Calu3 (cell line): ENCODE data around the gene GDPD3. TPM values are rescaled to one million over a fixed set of nuclear protein-coding genes. Genes with fewer than 3 reads are reported as not detected.
A peak's percentile ranks its signal among the peaks of the same experiment; 100 is the strongest.

Experiments used
- BruUV-seq: library from RNA; stranded (reverse); fragments of 400-500 nt; replicated peaks from 2 replicates; lab custom pipeline; 2021; lab: Mats Ljungman, UMichigan
- CTCF ChIA-PET: fragments of 300-600 bp; sonication (Branson Sonifier 250); formaldehyde crosslinking; loops from one replicate; lab custom pipeline; 2022; ENCODE audit warnings: antibody characterized with exemption; lab: Charles Lee
- DNase-seq: peaks from one replicate; pipeline ENCODE4 v3.0.0; 2022
- H3K27ac Mint-ChIP-seq: one replicate; pipeline ENCODE4 v1.8.0; 2022; ENCODE audit warnings: mixed read lengths; ENCODE audit not compliant: unreplicated experiment
- H3K27me3 Mint-ChIP-seq: one replicate; pipeline ENCODE4 v1.8.0; 2022; ENCODE audit warnings: mixed read lengths; ENCODE audit not compliant: unreplicated experiment
- H3K36me3 Mint-ChIP-seq: one replicate; pipeline ENCODE4 v1.8.0; 2022; ENCODE audit warnings: mild to moderate bottlenecking, moderate library complexity, mixed read lengths; ENCODE audit not compliant: insufficient read depth, unreplicated experiment
- H3K4me1 Mint-ChIP-seq: one replicate; pipeline ENCODE4 v1.8.0; 2022; ENCODE audit warnings: mild to moderate bottlenecking, low read depth, mixed read lengths; ENCODE audit not compliant: unreplicated experiment
- H3K4me3 Mint-ChIP-seq: one replicate; pipeline ENCODE4 v1.8.0; 2022; ENCODE audit warnings: mild to moderate bottlenecking, low read depth, moderate library complexity, mixed read lengths; ENCODE audit not compliant: unreplicated experiment
- H3K9me3 Mint-ChIP-seq: one replicate; pipeline ENCODE4 v1.8.0; 2022; ENCODE audit warnings: low read depth, mixed read lengths; ENCODE audit not compliant: unreplicated experiment
- intact Hi-C: fragments of 100-400 bp; cut with micrococcal nuclease; formaldehyde crosslinking; loops from one replicate; pipeline ENCODE4 v1.10.0; 2022; ENCODE audit not compliant: unreplicated experiment
- total RNA-seq: library from RNA; stranded (reverse); gene quantifications from 2 replicates; pipeline ENCODE4 v1.2.3, GENCODE V29; 2022
- TF ChIP-seq, protein P1 (sequence below): fragments of 200-600 bp; IDR thresholded peaks from one replicate; pipeline ENCODE4 v1.8.0; 2022; ENCODE audit warnings: antibody characterized with exemption; ENCODE audit not compliant: unreplicated experiment

GDPD3 gene
- total RNA-seq, 1 experiment from 2014 or later, result 7.8 TPM

DNA sequence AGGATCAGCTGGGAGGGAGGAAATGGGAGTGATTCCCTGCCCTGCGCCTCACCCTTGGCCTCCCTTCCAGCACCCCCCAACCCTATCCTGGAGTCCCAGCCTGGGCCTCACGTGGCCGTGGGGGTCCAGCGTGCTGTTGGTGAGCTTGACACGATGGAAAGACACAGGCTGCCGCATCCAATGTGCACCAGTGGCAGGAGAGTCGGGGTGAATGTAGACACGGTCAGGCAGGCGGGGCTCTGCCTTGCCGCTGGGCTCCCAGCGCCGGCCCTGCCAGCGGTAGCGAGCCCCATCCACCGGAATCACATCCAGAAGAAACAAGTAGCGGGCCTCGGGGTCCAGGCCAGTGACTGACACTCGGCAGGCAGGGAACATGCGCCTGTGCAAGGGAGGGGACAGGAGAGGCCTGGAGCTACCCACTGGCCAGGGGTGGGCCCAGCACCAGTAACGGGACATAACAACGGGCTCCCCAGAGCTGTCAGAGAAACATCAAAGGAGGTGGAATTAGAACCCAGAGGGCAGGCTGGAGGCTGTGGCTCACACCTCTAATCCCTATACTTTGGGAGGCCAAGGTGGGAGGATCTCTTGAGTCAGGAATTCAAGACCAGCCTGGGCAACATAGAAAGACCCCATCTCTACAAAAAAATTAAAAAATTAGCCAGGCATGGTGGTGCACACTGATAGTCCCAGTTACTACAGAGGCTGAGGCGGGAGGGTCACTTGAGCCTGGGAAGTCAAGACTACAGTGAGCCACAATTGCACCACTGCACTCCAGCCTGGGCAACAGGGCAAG is 24.3 kb downstream of the GDPD3 start:
- Mint-ChIP-seq H3K36me3 (peaks cover 65% of the 10 kb centered on the region), H3K4me3 (no peak overlapping the region)

DNA sequence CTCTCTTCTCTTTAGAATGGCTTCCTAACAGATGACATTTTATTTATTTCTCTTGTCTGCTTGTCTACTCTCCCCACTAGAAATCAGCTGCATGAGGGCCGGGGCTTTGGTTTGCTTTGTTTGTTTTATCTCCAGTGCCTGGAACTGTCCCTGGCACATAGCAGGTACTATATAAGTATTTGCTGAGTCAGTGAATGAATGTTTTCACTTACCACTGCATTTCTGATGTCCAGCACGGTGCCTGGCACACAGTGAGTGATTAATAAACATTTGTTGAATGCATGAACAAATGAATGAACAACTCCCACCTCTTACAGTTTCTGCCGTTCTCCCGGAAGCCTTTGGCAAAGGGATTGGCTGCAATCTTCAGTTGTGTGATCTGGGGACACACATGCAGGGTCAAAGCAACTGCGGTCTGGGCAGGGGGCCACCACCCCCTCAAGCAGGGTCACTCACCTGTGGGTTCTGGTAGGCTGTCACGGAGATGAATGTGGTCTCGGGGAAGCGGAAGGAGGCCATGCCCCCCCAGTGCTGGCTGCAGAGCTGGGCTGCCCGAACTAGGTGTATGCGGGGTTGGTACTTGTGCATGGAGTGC is 25.0 kb downstream of the GDPD3 start:
- intact Hi-C loops, result no loop called here
- TF ChIP-seq, protein P1, sequence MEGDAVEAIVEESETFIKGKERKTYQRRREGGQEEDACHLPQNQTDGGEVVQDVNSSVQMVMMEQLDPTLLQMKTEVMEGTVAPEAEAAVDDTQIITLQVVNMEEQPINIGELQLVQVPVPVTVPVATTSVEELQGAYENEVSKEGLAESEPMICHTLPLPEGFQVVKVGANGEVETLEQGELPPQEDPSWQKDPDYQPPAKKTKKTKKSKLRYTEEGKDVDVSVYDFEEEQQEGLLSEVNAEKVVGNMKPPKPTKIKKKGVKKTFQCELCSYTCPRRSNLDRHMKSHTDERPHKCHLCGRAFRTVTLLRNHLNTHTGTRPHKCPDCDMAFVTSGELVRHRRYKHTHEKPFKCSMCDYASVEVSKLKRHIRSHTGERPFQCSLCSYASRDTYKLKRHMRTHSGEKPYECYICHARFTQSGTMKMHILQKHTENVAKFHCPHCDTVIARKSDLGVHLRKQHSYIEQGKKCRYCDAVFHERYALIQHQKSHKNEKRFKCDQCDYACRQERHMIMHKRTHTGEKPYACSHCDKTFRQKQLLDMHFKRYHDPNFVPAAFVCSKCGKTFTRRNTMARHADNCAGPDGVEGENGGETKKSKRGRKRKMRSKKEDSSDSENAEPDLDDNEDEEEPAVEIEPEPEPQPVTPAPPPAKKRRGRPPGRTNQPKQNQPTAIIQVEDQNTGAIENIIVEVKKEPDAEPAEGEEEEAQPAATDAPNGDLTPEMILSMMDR, result no peak
- BruUV-seq, result no TSS peak
- H3K9me3 Mint-ChIP-seq, result no peaks in the 10 kb centered on the region
- H3K4me3 Mint-ChIP-seq, result no peak overlapping the region
- peaks cover 47% of the 10 kb centered on the region for H3K4me1 Mint-ChIP-seq
- H3K27me3 Mint-ChIP-seq, result no peaks in the 10 kb centered on the region
- DNase-seq, result no peak
- CTCF ChIA-PET, result no interaction called here
- peak overlapping the region; percentile 67 for H3K27ac Mint-ChIP-seq
- H3K36me3 Mint-ChIP-seq, result peaks cover 68% of the 10 kb centered on the region

More for the DNA sequence above, 24.3 kb downstream of the GDPD3 start:
- CTCF ChIA-PET, result interaction anchor here (1.7 kb wide), 1 partner anchor 23 kb away, joined by 6 read pairs; no protein-coding TSS in a partner anchor
- BruUV-seq, result no TSS peak
- Mint-ChIP-seq H3K27ac (peak overlapping the region; percentile 67), H3K27me3 (no peaks in the 10 kb centered on the region), H3K4me1 (peaks cover 48% of the 10 kb centered on the region), H3K9me3 (no peaks in the 10 kb centered on the region)
- intact Hi-C loops, result no loop called here
- DNase-seq, result no peak
- TF ChIP-seq, protein P1, result no peak

DNA sequence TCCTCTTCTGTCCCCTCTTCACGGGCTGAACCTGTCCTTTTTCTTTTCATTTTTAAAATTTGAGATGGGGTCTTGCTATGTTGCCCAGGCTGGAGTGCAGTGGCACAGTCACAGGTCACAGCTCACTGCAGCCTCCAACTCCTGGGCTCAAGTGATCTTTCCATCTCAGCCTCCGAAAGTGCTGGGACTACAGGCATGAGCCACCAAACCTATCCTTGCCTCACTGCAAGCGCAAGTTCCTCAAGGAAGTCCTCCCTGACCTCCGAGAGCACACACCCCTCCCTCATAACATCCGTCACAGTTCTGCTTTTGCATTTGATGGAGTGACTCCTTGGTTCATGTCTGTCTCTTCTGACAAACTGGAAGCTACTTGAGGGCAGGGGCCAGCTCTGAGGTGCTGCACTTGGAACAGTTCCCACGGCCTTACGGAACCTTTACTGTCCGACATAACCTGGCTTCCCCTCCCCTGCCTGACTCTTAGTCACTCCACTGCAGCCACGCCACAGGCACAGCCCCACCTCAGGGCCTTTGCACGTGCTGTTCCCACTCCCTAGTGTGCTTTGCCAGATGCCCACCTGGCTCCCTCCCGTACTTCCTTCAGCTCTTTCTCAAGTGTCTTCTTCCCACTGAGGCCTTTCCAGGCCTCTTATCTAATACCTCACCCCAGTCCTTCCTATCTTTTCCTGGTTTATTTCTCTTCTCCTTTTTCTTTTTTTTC is 26.0 kb downstream of the GDPD3 start:
- H3K36me3 Mint-ChIP-seq, result peaks cover 72% of the 10 kb centered on the region
- no peaks in the 10 kb centered on the region for H3K27me3 Mint-ChIP-seq
- intact Hi-C loops, result no loop called here
- H3K9me3 Mint-ChIP-seq, result no peaks in the 10 kb centered on the region
- CTCF ChIA-PET, result no interaction called here
- H3K4me3 Mint-ChIP-seq, result no peak overlapping the region
- TF ChIP-seq, protein P1, result no peak
- no peak for DNase-seq
- H3K4me1 Mint-ChIP-seq, result peaks cover 39% of the 10 kb centered on the region
- no peak overlapping the region for H3K27ac Mint-ChIP-seq
- no TSS peak for BruUV-seq

DNA sequence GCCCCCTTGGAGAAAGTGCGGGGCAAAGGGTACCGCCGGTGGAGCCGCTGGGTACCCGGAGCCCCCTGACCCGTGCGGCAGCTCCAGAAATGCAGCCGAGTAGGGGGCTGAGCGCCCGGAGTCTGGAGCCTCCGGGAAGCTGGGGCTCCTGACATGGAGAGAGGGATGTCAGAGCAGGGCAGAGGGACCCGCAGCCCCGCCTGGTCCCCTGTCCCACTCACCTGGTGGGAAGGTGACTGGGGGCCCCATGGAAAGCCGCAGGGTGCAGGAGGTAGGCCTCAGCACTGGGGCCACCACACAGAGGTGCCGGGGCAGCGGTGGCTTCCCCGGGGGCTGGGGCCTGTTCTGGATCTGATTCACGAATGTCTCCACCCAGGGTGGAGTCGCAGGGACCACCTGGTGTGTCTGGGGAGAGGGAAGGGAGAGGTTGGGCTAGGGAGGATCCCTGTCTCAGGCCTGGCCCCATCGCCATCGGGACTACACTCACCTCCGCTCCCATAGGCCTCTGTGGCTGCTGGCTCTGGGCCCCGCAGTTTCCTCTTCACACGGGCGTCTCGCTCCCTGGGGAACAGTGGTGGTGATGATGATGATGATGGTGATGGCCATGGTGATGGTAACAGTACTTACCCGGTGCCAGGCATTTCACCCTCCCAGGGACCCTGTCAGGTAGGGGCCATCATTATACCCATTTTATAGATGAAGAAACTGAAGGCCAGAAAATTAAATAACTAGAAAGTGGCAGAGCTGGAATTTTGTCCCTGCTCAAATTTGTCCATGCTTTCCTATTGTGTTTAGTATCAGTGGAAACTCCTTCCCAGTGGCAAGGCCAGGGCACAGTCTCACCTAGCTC is 26.8 kb downstream of the GDPD3 start:
- no peaks in the 10 kb centered on the region for H3K27me3 Mint-ChIP-seq
- no peak for DNase-seq
- H3K27ac Mint-ChIP-seq, result peak overlapping the region; percentile 28
- no TSS peak for BruUV-seq
- TF ChIP-seq, protein P1, result no peak
- no peak overlapping the region for H3K4me3 Mint-ChIP-seq
- CTCF ChIA-PET, result no interaction called here
- peaks cover 72% of the 10 kb centered on the region for H3K36me3 Mint-ChIP-seq
- intact Hi-C loops, result no loop called here
- H3K4me1 Mint-ChIP-seq, result peaks cover 30% of the 10 kb centered on the region
- no peaks in the 10 kb centered on the region for H3K9me3 Mint-ChIP-seq
